Naive B cell (primary cell): ENCODE measurements around the gene MAPK1. TPM values are rescaled to one million over a fixed set of nuclear protein-coding genes. Genes with fewer than 3 reads are reported as not detected.
A peak's percentile ranks its signal among the peaks of the same experiment; 100 is the strongest.
"Not testable (repeated sequence)": the region's sequence is repeated elsewhere in the genome, so short reads cannot be mapped to it uniquely, and the experiment has no call there.

Experiments
- ATAC-seq, 2 donors: fragments of 150-1000 bp; cut with Tn5 transposase; 2 replicates each; pipeline ENCODE4 v1.10.0; 2021; ENCODE audit warnings: low read depth in 2 of 2, mild to moderate bottlenecking in 2 of 2, moderate library complexity in 2 of 2
- DNase-seq: peaks from one replicate; pipeline ENCODE4 v3.0.0; 2022
- H3K27ac Mint-ChIP-seq, 6 donors: one replicate each; pipeline ENCODE4 v1.8.0; 2020 to 2022; ENCODE audit warnings: mild to moderate bottlenecking in 6 of 6, mixed read lengths in 6 of 6, moderate library complexity in 5 of 6, inconsistent platforms in 2 of 6
- H3K27me3 Mint-ChIP-seq, 3 donors: one replicate each; pipeline ENCODE4 v1.8.0; 2021 to 2022; ENCODE audit warnings: mixed read lengths in 3 of 3, mild to moderate bottlenecking in 1 of 3
- H3K36me3 Mint-ChIP-seq, 2 donors: one replicate each; pipeline ENCODE4 v1.8.0; 2020 to 2022; ENCODE audit warnings: mixed read lengths in 2 of 2, inconsistent platforms in 1 of 2, mild to moderate bottlenecking in 1 of 2
- H3K4me1 Mint-ChIP-seq, 3 donors: one replicate each; pipeline ENCODE4 v1.8.0; 2020 to 2022; ENCODE audit warnings: mixed read lengths in 3 of 3, inconsistent platforms in 1 of 3, mild to moderate bottlenecking in 1 of 3, moderate library complexity in 1 of 3
- H3K4me3 Mint-ChIP-seq, 8 donors: one replicate each; pipeline ENCODE4 v1.8.0; 2020 to 2022; ENCODE audit warnings: mild to moderate bottlenecking in 8 of 8, mixed read lengths in 8 of 8, moderate library complexity in 8 of 8, inconsistent platforms in 2 of 8
- H3K9me3 Mint-ChIP-seq, 7 donors: one replicate each; pipeline ENCODE4 v1.8.0; 2020 to 2022; ENCODE audit warnings: mixed read lengths in 7 of 7, mild to moderate bottlenecking in 5 of 7, inconsistent platforms in 2 of 7, moderate library complexity in 1 of 7
- polyA plus RNA-seq, 6 donors: library from polyadenylated mRNA; unstranded; fragments of 300-500 nt; fragmentation: Illumina TruSeq; gene quantifications; one replicate each; pipeline ENCODE4 v1.2.3, GENCODE V29; 2021; ENCODE audit warnings: low read depth in 6 of 6

Gene MAPK1
- 100 to 1,000 TPM in 2 of 6 donors, 10 to 100 TPM in 4; 68.6 to 114 (median 93.2) TPM for polyA plus RNA-seq

DNA sequence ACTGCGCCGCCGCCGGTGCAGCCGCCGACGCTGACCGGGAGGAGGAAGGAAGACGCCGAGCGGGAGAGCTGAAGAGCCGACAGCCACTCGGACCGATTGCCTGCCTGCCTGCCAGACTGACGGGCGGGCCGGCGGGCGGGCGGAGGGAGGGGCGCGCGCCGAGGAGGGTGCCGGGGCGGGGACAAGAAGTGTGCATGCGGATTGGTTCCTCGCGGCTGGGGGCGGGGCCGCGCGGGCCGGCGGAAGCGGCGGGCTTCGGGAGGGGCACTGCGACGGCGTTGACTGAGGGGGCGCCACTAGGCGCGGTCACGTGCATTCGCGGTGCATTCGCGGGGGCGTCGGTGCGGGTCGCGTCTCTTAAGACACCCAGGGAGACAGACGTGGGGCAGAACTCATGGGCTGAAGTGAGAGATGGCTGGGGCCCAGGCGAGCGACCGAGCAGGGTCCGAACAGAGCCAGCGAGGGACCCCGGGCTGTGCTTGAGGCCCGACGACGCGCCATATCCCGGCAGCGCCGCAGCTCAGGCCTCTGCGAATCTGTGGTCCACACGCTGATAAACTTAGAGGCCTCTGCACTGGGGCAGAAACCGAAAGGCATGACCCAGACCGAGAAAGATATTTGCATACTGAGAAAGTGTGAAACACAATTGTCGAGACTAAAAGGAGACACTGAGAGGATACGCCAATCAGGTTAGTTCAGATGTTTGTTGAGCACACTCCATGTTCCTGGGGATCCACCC, at the start of gene MAPK1:
Gene MAPK1, minus strand, starts transcription at position 118 of the 739 bp plus-strand sequence. CDS start 205 bp downstream, outside the sequence.
- peak within 1 kb of the TSS; percentile 96 to 99 (median 98) for H3K27ac Mint-ChIP-seq
- peaks cover 0 to 5% (median 3%) of the 10 kb centered on the region in 7 donors for H3K9me3 Mint-ChIP-seq
- DNase-seq (peak; percentile 96), ATAC-seq (peak; percentile 82 to 83)
- peaks cover 0 to 8% of the 10 kb centered on the region in 2 donors for H3K36me3 Mint-ChIP-seq
- H3K4me1 Mint-ChIP-seq, result peaks cover 40 to 53% (median 51%) of the 10 kb centered on the region in 3 donors
- no peaks in the 10 kb centered on the region for H3K27me3 Mint-ChIP-seq
- H3K4me3 Mint-ChIP-seq, result peak within 1 kb of the TSS; percentile 90 to 99 (median 98)

DNA sequence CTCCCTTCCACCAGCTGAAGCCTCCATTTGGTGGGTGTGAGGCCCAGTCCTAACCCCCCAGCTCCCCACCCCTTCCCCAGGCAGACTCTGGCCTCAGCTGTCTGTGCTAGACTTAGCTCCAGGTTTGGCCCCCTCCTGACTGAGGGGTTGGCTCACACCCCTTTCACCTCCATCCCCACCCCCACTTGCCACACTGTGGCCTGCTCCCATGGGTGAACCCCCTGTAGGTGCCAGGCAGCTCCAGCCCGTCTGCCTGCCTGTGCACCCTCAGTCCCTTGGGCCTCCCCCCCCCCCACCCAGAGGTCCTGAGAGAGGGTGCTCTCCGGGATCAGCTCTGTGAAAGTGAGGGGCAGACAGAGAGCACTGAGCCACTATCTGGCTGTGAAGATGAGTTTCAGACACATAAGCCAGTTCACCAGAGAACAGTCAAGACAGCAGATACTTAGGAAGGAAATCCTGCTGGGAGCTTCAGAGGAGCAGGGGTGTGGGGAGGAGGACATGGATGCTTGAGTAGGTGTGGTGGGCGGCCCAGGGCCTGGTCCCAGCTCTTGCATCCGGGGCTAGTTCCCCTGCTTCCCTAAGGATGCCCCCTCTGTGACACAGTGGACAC, 49.0 kb upstream of the MAPK1 start:
- Mint-ChIP-seq H3K36me3 (no peaks in the 10 kb centered on the region), H3K4me1 (peaks cover 0 to 3% (median 2%) of the 10 kb centered on the region in 3 donors), H3K9me3 (no peaks in the 10 kb centered on the region), H3K27me3 (no peaks in the 10 kb centered on the region), H3K4me3 (no peak overlapping the region), H3K27ac (peak overlapping the region in 2 of 6 donors; percentile 44 to 72)
- DNase-seq, result no peak
- no peak for ATAC-seq

DNA sequence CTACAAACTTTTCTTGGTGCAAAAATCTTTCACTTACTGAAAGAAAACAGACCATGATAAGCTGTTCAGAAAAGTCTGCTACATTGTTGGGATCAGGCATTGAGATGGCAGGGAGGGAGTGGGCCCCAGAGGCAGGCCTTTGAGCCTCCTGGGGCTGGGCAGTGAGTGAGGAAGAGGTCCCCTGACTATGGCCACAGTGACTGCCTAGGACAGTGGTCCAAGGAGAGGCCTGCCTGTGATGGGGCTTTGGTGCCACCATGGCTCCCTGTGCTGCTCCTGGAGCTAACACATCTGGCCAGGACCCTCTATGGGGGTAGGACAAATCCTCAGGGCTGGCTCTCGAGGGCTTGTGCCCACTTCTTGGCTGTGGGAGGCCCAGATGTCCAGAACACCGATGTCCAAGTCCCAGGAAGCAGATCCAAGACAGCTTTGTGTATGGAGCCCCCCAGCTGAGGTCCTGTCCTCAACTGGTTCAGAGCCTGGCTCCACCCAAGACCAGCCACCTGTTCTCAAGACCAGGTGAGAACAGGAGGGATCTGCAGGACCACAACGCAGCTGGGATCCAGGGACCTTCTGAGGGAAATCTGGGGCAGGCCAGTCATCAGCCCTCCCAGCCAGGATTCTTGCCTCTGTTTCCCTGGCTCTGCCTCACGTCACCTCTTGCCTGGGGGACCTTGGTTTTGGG, 48.3 kb upstream of the MAPK1 start:
- DNase-seq (no peak), ATAC-seq (no peak)
- H3K4me1 Mint-ChIP-seq, result peaks cover 0 to 3% (median 2%) of the 10 kb centered on the region in 3 donors
- no peaks in the 10 kb centered on the region for H3K9me3 Mint-ChIP-seq
- peak overlapping the region in 2 of 6 donors; percentile 38 to 60 for H3K27ac Mint-ChIP-seq
- no peaks in the 10 kb centered on the region for H3K27me3 Mint-ChIP-seq
- no peak overlapping the region for H3K4me3 Mint-ChIP-seq
- no peaks in the 10 kb centered on the region for H3K36me3 Mint-ChIP-seq

DNA sequence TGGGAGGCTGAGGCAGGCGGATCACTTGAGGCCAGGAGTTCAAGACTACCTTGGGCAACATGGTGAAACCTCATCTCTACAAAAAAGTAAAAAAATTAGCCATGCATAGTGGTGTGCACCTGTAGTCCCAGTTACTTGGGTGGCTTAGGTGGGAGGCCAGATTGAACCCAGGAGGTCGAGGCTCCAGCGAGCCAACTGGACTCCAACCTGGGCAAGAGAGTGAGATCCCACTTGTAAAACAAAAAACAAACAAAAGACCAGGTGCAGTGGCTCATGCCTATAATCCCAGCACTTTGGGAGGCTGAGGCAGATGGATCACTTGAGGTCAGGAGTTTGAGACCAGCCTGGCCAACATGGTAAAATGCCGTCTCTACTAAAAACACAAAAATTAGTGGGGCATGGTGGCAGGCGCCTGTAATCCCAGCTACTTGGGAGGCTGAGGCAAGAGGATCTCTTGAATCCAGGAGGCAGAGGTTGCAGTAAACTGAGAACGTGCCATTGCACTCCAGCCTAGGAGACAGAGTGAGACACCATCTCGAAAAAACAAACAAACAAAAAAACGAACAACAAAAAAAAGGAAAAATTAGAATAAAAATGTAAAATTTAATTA, 46.7 kb upstream of the MAPK1 start:
- ATAC-seq, H3K4me1 Mint-ChIP-seq, H3K27me3 Mint-ChIP-seq, H3K9me3 Mint-ChIP-seq, DNase-seq, H3K4me3 Mint-ChIP-seq, H3K27ac Mint-ChIP-seq, H3K36me3 Mint-ChIP-seq: not testable (repeated sequence)

DNA sequence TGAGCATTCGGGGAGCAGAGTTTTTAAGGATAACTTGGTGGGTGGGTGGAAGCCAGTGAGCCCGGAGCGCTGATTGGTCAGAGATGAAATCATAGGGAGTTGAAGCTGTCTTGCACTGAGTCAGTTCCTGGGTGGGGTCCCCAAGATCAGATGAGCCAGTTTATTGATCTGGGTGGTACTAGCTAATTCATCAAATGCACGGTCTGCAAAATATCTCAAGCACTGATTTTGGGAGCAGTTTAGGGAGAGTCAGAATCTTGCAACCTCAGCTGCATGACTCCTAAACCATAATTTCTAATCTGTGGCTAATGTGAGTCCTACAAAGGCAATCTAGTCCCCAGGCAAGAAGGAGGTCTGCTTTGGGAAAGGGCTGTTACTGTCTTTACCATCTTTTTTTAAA, 42.9 kb upstream of the MAPK1 start:
- H3K27me3 Mint-ChIP-seq, H3K4me1 Mint-ChIP-seq, DNase-seq, ATAC-seq, H3K36me3 Mint-ChIP-seq, H3K4me3 Mint-ChIP-seq, H3K9me3 Mint-ChIP-seq: not testable (repeated sequence)
- H3K27ac Mint-ChIP-seq, result peak overlapping the region in 2 of 6 donors; percentile 9 to 69

DNA sequence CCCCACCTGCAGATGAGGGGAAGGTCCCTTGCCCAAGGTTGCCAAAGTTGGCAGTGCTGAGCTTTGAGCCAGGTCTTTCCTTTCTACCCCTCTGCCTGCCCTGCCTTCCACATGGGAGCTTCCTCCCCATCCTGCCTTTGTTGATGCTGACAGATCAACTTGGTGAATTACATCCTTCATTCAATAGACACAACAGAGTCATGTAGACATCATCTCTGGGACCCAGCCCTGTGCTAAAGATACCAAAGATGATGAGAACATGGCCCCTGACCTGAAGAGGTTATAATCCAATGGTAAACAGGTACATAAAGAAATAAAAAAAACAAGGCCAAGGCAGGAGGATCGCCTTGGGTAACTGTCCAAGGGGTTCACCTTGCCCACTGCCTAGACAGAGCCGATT, 42.4 kb upstream of the MAPK1 start:
- DNase-seq (no peak), ATAC-seq (no peak)
- peaks cover 0 to 6% (median 0%) of the 10 kb centered on the region in 3 donors for H3K4me1 Mint-ChIP-seq
- H3K27ac Mint-ChIP-seq, result peak overlapping the region in 1 of 6 donors; percentile 69
- no peak overlapping the region for H3K4me3 Mint-ChIP-seq
- H3K9me3 Mint-ChIP-seq, result no peaks in the 10 kb centered on the region
- H3K36me3 Mint-ChIP-seq, result no peaks in the 10 kb centered on the region
- no peaks in the 10 kb centered on the region for H3K27me3 Mint-ChIP-seq

DNA sequence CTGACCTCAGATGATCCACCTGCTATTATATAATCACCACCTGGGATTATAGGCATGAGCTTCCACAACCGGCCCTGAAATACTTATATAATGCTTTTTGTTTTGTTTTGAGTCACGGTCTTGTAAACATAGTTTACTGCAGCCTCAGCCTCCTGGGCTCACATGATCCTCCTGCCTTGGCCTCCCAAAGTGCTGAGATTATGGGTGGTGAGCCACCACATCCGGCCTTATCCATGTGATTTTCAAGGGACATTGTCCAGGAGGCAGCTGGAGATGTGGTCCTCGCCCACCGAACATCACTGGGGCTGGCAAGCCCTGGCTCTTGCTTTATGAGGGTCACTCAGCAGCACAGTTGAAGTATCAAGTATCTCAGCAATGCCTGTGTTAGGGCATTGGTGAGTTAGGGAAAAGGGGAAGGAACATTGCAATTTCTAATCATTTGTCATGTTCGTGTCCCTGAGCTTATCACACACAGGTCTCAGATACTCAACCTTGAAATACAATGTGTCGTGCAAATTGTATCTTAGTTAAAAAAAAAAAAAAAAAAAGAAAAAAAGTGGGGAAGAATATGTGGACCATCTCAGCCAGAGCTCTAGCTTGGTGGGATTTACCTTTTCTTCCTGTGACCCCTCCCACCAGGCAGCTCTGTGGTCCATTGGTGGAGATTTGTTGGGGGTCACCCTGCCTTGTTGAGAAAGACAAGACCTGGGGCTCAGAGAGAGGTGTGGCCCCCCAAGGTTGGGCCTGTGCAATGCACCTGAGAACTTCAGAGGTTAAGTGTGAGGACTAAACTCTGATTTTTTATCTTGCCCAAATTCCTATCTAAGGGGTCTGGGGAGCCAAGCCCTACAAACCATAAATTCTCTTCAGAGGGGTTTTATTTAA, 40.4 kb upstream of the MAPK1 start:
- H3K27ac Mint-ChIP-seq, result peak overlapping the region in 1 of 6 donors; percentile 20
- peaks cover 0 to 7% of the 10 kb centered on the region in 2 donors for H3K36me3 Mint-ChIP-seq
- H3K4me3 Mint-ChIP-seq, result peak overlapping the region in 1 of 8 donors; percentile 15
- DNase-seq (no peak), ATAC-seq (no peak)
- H3K9me3 Mint-ChIP-seq, result no peaks in the 10 kb centered on the region
- no peaks in the 10 kb centered on the region for H3K27me3 Mint-ChIP-seq
- H3K4me1 Mint-ChIP-seq, result peaks cover 0 to 6% (median 0%) of the 10 kb centered on the region in 3 donors

DNA sequence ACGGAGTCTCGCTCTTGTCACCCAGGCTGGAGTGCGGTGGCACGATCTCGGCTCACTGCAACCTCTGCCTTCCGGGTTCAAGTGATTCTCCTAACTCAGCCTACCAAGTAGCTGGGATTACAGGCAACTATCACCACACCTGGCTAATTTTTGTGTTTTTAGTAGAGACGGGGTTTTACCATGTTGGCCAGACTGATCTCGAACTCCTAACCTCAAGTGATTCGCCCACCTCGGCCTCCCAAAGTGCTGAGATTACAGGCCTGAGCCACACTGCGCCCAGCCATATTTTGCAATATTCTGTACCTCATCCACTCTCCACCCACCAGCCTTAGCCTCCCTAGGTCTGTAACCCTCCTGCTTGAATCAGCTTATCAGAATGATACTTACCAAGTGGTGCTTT, 37.8 kb upstream of the MAPK1 start:
- H3K4me1 Mint-ChIP-seq, H3K27ac Mint-ChIP-seq, H3K4me3 Mint-ChIP-seq, H3K27me3 Mint-ChIP-seq, DNase-seq, H3K36me3 Mint-ChIP-seq, ATAC-seq, H3K9me3 Mint-ChIP-seq: not testable (repeated sequence)

DNA sequence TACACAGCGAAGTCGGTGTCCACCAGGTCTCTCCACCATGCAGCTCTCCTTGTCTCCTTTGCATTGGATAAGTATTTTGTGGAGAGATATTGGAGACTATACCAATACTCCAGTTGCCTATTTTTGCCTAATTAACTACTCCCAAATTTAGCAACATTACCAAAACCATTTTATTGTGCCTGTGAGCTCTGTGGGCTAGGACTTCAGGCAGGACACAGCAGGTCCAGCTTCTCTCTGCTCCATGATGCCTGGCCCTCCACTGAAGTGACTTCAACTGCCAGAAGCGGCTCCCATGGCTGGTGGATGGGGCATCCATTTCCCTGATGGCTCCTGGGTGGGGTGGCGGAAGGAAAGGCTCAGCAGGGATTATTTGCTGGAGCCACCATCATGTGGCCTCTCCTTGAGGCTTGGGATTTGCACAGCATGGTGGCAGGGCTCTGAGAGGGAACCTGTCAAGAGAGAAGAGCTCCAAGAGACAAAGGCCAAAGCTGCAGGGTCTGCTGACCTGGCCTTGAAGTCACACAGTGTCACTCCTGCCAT, 36.9 kb upstream of the MAPK1 start:
- no peaks in the 10 kb centered on the region for H3K27me3 Mint-ChIP-seq
- H3K4me1 Mint-ChIP-seq, result peaks cover 0 to 3% (median 0%) of the 10 kb centered on the region in 3 donors

DNA sequence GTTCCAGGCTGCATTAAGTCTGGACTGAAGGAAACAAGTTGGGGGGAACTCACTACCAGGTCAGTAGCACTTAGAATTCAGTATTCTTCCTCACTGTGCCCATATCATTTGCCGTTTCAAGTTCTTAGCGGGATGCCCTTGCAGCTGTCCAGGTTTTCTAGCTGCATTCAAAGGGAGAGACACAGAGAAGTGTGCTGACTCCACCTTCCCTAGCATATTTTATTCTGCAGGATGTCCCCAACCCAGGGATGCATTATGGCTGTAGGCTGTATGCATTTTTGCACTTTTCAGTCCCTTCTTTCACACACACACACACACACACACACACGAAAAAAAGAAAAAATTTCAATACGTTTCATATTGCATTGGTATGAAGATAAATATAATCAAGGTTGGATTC, 35.8 kb upstream of the MAPK1 start:
- no peaks in the 10 kb centered on the region for H3K27me3 Mint-ChIP-seq
- no peak for DNase-seq
- H3K4me3 Mint-ChIP-seq, result no peak overlapping the region
- peaks cover 0 to 7% of the 10 kb centered on the region in 2 donors for H3K36me3 Mint-ChIP-seq
- no peaks in the 10 kb centered on the region for H3K9me3 Mint-ChIP-seq
- H3K27ac Mint-ChIP-seq, result peak overlapping the region in 2 of 6 donors; percentile 14 to 47
- ATAC-seq, result no peak
- peaks cover 0 to 3% (median 0%) of the 10 kb centered on the region in 3 donors for H3K4me1 Mint-ChIP-seq

More for the DNA sequence above, 36.9 kb upstream of the MAPK1 start:
- no peaks in the 10 kb centered on the region for H3K9me3 Mint-ChIP-seq
- no peak overlapping the region for H3K27ac Mint-ChIP-seq
- no peak overlapping the region for H3K4me3 Mint-ChIP-seq
- H3K36me3 Mint-ChIP-seq, result peaks cover 0 to 7% of the 10 kb centered on the region in 2 donors
- DNase-seq (no peak), ATAC-seq (no peak)

DNA sequence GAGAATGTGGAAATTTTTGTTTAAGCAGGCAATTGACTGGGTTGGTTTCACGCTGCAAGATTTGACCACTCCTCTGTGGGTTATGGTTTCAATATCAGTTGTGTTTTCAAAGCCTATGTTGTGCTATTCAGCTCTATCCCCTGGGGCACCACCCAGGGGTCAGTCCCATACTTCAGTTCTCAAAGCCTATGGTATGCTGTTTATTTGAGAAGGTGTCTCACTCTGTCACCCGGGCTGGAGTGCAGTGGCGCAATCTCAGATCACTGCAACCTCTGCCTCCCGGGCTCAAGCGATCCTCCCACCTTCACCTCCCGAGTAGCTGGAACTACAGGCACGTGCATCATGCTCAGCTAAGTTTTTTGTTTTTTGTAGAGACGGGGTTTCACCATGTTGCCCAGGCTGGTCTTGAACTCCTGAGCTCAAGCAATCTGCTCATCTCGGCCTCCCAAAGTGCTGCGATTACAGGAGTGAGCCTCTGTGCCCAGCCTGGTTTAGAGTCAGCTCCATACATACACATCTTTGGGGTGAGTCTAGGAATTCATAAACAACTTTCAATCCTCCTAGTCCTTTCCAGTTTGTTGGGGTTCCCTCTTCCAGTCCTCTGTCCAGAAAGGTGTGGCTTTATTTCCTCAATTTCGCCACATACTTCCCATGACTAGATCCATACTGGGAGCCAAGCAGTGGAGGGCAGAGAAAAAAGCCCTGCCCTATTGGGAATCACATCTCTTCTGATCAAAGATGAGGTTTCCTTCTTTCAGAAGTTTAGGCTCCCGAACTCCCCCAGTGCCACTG, 35.0 kb upstream of the MAPK1 start:
- Mint-ChIP-seq H3K27ac (no peak overlapping the region), H3K4me1 (peaks cover 0 to 3% (median 0%) of the 10 kb centered on the region in 3 donors), H3K9me3 (no peaks in the 10 kb centered on the region), H3K36me3 (peaks cover 0 to 7% of the 10 kb centered on the region in 2 donors), H3K27me3 (no peaks in the 10 kb centered on the region), H3K4me3 (no peak overlapping the region)
- ATAC-seq (no peak), DNase-seq (no peak)
